HEK293T (cell line): ENCODE data around the gene ZCCHC24.

Source experiments
- ELF4 ChIP-seq: fragments of 450-650 bp; IDR thresholded peaks from 2 replicates; pipeline ENCODE4 v1.6.1; 2017; ENCODE audit warnings: antibody characterized with exemption
- FOXK2 ChIP-seq: fragments of 450-650 bp; IDR thresholded peaks from 2 replicates; pipeline ENCODE4 v1.6.1; 2016; ENCODE audit warnings: mild to moderate bottlenecking
- FOXM1 ChIP-seq: fragments of 450-650 bp; IDR thresholded peaks from 2 replicates; pipeline ENCODE4 v1.6.1; 2017; ENCODE audit warnings: mild to moderate bottlenecking, borderline replicate concordance
- HDGF ChIP-seq: fragments of 450-650 bp; IDR thresholded peaks from 2 replicates; pipeline ENCODE4 v1.6.1; 2017; ENCODE audit warnings: antibody characterized with exemption, borderline replicate concordance
- L3MBTL2 ChIP-seq: fragments of 450-650 bp; conservative IDR thresholded peaks from 2 replicates; pipeline ENCODE4 v1.6.1; 2016; ENCODE audit warnings: mild to moderate bottlenecking
- LEF1 ChIP-seq: fragments of 450-650 bp; IDR thresholded peaks from 2 replicates; pipeline ENCODE4 v1.6.1; 2017; ENCODE audit warnings: mild to moderate bottlenecking, borderline replicate concordance
- SP1 ChIP-seq: fragments of 450-650 bp; IDR thresholded peaks from 2 replicates; pipeline ENCODE4 v1.6.1; 2017
- SUZ12 ChIP-seq: fragments of 450-650 bp; IDR thresholded peaks from 2 replicates; pipeline ENCODE4 v1.6.1; 2016; ENCODE audit warnings: mild to moderate bottlenecking
- TARDBP ChIP-seq: fragments of 450-650 bp; IDR thresholded peaks from 2 replicates; pipeline ENCODE4 v1.6.1; 2016

- TF ChIP-seq L3MBTL2 (no peak), TARDBP (no peak), SUZ12 (no peak), FOXM1 (no peak), ELF4 (no peak), LEF1 (no peak), SP1 (no peak), FOXK2 (no peak), HDGF (no peak)
Measured at GRCh38 chr10:79483299-79483698, 37.9 kb upstream of the ZCCHC24 start.
